ENCODE results near the gene FREM1. TPM values are rescaled to one million over a fixed set of nuclear protein-coding genes. Genes with fewer than 3 reads are reported as not detected.

FREM1 gene
- total and polyA plus RNA-seq, 8 donors: 4.6 to 19.8 (median 8.2) TPM

DNA sequence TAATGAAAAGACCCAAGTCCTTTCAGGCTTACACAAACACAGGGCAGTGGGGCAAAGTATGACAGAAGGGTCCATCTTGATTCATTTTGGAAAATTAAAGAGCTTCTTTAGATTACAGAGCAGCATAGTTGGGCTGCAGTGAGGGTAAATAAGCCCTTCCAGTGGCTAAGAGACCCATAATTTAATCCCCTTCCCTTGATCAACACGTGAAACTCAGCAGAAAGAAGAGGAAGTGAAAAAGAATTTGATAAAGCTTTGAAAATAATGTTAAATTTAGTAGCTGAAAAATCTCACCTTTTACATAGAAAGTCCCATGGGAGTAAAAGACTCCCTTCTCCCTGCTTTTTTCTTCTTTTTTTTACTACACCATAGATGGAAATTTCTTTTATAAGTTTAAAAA, 87.6 kb downstream of the FREM1 start:
- FAIRE-seq: no peak
- no peak for DNase-seq
- 74 to 92% methylated on average over 1 of the region's 1 CpG for WGBS, 2 donors
- no peak for ATAC-seq
- no peaks in the 10 kb centered on the region for H3K9me3 ChIP-seq
- no peak overlapping the region for H3K4me3 ChIP-seq
- intact Hi-C loops (cut with DNase I): no loop called here
- no peak overlapping the region for H3K27ac ChIP-seq
- TF ChIP-seq, protein P1, sequence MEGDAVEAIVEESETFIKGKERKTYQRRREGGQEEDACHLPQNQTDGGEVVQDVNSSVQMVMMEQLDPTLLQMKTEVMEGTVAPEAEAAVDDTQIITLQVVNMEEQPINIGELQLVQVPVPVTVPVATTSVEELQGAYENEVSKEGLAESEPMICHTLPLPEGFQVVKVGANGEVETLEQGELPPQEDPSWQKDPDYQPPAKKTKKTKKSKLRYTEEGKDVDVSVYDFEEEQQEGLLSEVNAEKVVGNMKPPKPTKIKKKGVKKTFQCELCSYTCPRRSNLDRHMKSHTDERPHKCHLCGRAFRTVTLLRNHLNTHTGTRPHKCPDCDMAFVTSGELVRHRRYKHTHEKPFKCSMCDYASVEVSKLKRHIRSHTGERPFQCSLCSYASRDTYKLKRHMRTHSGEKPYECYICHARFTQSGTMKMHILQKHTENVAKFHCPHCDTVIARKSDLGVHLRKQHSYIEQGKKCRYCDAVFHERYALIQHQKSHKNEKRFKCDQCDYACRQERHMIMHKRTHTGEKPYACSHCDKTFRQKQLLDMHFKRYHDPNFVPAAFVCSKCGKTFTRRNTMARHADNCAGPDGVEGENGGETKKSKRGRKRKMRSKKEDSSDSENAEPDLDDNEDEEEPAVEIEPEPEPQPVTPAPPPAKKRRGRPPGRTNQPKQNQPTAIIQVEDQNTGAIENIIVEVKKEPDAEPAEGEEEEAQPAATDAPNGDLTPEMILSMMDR (IDR thresholded peaks at IDR 0.05): no peak
- H3K36me3 ChIP-seq: peaks cover 0 to 26% (median 0%) of the 10 kb centered on the region in 3 donors
- H3K27me3 ChIP-seq: no peaks in the 10 kb centered on the region
- no peaks in the 10 kb centered on the region for H3K4me1 ChIP-seq

- peaks cover 0 to 26% (median 0%) of the 10 kb centered on the region in 3 donors for H3K36me3 ChIP-seq
- intact Hi-C loops (cut with DNase I): no loop called here
- DNase-seq (no peak), FAIRE-seq (no peak), ATAC-seq (no peak)
- H3K27me3 ChIP-seq: no peaks in the 10 kb centered on the region
- H3K4me3 ChIP-seq: no peak overlapping the region
- H3K27ac ChIP-seq: no peak overlapping the region
- TF ChIP-seq, protein P1 (IDR thresholded peaks at IDR 0.05): no peak
- no peaks in the 10 kb centered on the region for H3K9me3 ChIP-seq
- 82 to 89% methylated on average over 4 of the region's 4 CpGs for WGBS, 2 donors
- no peaks in the 10 kb centered on the region for H3K4me1 ChIP-seq
Observed at GRCh38 chr9:14819183-14819582, 91.0 kb downstream of the FREM1 start.

DNA sequence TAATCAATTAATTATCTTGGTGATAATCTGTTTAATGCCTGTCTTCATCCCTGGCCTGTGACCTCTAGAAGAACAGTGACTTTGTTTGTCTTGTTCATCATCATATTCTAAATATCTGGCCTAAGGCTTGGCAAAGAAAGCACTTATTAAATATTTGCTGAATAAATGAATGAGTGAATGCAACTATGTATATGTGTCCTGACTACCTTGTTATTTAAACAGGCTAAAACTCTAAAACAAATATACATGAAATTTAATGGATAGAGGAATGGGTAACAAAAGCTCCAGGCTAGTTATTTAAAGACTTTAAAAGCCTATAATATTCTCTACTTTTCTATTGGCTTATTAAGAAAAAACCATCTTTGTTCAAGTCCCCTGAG, 96.0 kb downstream of the FREM1 start:
- Histone ChIP-seq H3K4me3 (no peak overlapping the region), H3K36me3 (peaks cover 0 to 19% (median 0%) of the 10 kb centered on the region in 3 donors), H3K27me3 (no peaks in the 10 kb centered on the region), H3K27ac (no peak overlapping the region), H3K4me1 (no peaks in the 10 kb centered on the region), H3K9me3 (no peaks in the 10 kb centered on the region)
- intact Hi-C loops (cut with DNase I): no loop called here
- TF ChIP-seq, protein P1 (IDR thresholded peaks at IDR 0.05): no peak
- DNase-seq (no peak), FAIRE-seq (no peak), ATAC-seq (no peak)

- no peak for ATAC-seq
- no peak for FAIRE-seq
- no peak overlapping the region for H3K27ac ChIP-seq
- TF ChIP-seq, protein P1 (IDR thresholded peaks at IDR 0.05): no peak
- WGBS, 2 donors: 83 to 89% methylated on average over 12 of the region's 12 CpGs
- no peak overlapping the region for H3K4me3 ChIP-seq
- H3K27me3 ChIP-seq: no peaks in the 10 kb centered on the region
- H3K36me3 ChIP-seq: peaks cover 0 to 18% (median 0%) of the 10 kb centered on the region in 3 donors
- DNase-seq: no peak
- H3K9me3 ChIP-seq: no peaks in the 10 kb centered on the region
- intact Hi-C loops (cut with DNase I): no loop called here
- H3K4me1 ChIP-seq: no peaks in the 10 kb centered on the region
Observed at GRCh38 chr9:14813336-14814248, 96.6 kb downstream of the FREM1 start.

- FAIRE-seq (no peak), DNase-seq (no peak), ATAC-seq (no peak)
- intact Hi-C loops (cut with DNase I): no loop called here
- H3K27me3 ChIP-seq: no peaks in the 10 kb centered on the region
- no peak overlapping the region for H3K27ac ChIP-seq
- no peaks in the 10 kb centered on the region for H3K9me3 ChIP-seq
- no peak overlapping the region for H3K4me3 ChIP-seq
- 95% methylated on average over 6 of the region's 6 CpGs for WGBS, 2 donors
- no peaks in the 10 kb centered on the region for H3K4me1 ChIP-seq
- peaks cover 0 to 22% (median 0%) of the 10 kb centered on the region in 3 donors for H3K36me3 ChIP-seq
- TF ChIP-seq, protein P1 (IDR thresholded peaks at IDR 0.05): no peak
Observed at GRCh38 chr9:14812806-14813205, 97.4 kb downstream of the FREM1 start.
